ENCODE results near the gene ECI1.

Gene ECI1, protein sequence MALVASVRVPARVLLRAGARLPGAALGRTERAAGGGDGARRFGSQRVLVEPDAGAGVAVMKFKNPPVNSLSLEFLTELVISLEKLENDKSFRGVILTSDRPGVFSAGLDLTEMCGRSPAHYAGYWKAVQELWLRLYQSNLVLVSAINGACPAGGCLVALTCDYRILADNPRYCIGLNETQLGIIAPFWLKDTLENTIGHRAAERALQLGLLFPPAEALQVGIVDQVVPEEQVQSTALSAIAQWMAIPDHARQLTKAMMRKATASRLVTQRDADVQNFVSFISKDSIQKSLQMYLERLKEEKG

DNA sequence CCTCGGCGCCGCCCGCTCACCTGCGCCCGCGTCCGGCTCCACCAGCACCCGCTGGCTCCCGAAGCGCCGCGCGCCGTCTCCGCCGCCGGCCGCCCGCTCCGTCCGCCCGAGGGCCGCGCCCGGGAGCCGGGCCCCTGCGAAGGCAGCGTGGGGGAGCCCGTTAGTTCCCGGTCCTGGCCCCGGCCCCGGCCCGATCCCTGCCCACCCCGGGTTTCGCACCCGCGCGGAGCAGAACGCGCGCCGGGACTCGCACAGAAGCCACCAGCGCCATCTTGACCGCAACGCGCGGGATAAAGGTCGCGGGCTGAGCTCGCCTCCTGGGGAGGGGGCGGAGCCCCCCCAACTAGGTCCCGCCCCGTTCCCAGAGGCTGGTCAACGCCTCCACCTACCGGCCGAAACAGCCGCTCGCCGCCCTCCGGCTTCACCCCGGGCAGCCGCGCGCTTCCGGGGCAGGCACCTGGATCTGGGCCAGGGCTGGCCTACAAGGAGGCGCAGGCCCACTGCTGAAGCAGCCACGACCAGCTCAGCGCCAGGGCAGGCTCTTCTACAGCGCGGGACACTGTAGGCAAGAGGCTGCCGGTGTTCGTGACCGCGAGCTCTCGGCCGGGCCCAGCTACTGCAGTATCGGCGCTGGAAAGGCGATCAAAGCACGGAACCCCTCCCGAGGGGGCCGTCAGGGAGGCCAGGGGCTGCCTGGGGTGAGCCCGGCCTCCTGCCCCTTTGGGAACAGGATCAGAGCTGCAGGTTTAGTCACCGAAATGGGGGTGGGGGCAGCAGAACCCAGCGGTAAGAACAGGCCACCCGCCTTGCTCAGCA lies at the start of gene ECI1:
ECI1 (minus strand) TSS at position 292 of the 816 bp plus-strand sequence; CDS start at position 271, 21 bp downstream.
- DNase-seq (ENCODE audit: low spot score) = peak; percentile 98

- no peak for DNase-seq (ENCODE audit: low spot score)
Measured at GRCh38 chr16:2299915-2300192, 48.5 kb upstream of the ECI1 start.

DNA sequence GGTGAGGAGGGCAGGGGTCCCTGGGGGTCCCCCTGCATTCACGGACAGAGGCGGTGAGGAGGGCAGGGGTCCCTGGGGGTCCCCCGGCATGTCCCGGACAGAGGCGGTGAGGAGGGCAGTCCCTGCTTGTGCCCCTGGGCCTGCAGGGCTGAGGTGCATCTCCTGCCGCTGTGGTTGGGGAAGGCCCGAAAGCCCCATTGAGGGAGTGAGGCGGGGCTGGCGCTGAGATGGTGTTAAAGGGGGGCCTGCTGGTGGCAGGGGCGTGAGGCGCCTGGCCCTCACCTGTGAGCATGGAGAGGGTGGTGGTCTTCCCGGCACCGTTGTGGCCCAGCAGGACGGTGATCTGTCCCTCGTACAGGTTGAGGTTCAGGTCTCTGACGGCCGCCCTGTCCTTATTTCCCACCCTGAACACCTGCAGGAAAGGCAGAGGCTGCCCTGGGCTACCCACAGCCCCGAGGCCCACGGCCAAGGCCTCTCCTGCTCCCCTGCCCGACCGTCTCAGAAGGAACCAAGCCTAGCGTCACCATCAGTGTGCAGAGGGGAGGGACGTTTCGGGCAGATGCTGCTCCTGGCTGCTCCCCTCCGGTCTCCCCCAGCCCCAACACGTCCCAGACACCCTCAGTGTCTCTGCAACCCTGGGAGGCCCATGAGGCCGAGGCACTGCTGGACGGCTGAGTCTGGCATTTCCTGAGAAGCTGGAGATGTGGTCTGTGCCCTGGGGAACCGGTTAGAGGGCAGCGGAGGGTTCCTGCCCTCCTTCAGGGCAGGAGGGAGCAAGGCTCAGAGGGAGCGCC lies 47.9 kb upstream of the ECI1 start:
- DNase-seq (ENCODE audit: low spot score) = no peak

- no peak for DNase-seq (ENCODE audit: low spot score)
Measured at GRCh38 chr16:2298621-2299020, 47.2 kb upstream of the ECI1 start.

DNA sequence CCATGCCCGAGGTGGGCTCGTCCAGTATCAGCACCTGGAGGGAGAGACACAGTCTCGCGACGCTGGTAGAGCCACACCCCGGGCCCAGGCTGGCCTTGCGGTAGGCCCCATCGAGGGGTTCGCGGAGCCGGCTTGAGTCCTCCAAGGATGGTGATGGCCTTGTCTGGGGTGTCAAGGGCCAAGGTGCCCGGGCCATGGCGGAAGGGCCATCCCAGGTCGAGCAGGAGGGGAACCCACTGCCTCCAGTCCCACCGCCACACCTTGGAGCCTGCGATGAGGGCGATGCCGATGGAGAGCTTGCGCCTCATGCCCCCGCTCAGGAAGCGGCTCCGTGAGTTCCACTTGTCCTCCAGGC lies 46.1 kb upstream of the ECI1 start:
- DNase-seq (ENCODE audit: low spot score) = no peak

GRCh38 chr16:2296661-2297505 lies 45.5 kb upstream of the ECI1 start:
- DNase-seq (ENCODE audit: low spot score) = no peak

DNA sequence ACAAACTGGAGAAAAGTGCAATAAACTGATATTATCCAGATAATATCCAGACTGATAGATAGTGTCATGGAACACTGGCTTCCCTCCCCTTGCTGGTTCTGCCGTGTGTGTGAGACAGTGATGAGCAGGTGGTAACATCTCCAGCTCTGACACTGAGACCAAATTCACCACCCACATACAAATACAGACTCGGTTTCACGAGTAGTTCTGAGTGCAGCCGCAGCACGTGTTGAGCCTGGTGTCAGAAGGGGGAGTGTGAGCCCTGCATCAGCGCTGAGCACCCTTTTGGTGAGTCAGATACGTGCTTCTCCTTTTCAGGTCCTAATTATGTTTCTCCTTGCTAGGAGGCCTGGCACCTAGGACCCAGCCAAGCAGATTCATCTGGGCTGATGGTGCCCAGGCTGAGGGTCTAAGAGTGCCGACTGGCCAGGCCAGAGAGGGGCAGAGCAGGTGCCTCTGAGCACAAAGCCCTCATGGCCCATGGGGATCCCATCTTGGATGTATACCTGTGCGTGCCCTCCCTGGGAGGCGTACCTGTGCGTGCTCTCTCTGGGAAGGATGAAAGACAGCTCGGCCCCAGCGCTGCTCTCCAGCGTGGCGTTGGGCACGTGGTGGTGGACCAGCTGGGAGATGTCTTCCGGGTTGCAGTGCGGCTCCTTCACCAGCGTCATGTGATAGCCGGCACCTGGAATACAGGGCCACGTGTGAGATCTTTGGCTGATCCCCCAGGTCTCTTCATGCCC lies 43.8 kb upstream of the ECI1 start:
- DNase-seq (ENCODE audit: low spot score) = no peak

DNA sequence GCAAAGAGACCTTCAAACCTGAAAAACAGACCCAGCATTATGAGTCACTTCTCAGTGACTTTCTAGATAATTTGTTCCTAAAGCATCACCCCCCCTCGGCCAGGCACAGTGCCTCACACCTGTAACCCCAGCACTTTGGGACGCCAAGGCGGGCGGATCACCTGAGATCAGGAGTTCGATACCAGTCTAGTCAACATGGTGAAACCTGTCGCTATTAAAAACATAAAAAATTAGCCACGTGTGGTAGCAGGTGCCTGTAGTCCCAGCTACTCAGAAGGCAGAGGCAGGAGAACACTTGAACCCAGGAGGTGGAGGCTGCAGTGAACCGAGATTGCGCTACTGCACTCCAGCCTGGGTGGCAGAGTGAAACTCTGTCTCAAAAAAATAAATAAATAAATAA lies 40.8 kb upstream of the ECI1 start:
- no peak for DNase-seq (ENCODE audit: low spot score)

GRCh38 chr16:2289282-2289681 lies 37.9 kb upstream of the ECI1 start:
- no peak for DNase-seq (ENCODE audit: low spot score)

GRCh38 chr16:2288726-2289125 lies 37.3 kb upstream of the ECI1 start:
- DNase-seq (ENCODE audit: low spot score) = no peak

DNA sequence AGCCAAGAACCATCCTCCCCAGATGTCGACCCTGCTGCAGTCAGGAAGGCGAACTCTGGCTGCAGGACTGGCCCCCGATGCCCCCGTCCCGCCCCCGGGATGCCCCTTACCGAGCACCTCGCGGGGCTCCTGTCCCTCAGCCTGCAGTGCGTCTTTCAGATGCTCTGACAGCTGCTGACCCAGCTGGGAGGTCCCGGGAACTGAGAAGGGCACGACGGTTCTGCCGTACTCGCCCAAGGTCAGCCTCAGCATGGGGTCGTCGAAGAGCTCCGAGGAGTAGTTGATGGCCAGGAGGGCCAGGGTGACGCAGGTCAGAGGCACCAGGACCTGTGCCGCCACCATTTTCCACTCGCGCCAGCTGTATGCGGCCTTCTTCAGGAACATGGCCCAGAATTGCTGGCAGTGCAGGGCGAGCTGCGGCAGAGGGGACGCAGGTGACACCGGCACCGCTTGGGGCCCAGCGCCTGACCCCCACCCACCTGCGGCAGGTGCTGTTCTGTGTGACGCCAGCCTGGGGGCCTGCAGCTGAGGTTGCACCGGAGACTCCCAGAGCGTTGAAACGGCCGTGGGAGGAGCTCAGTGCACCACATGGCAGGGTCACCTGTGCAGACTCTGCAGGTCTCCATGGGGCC lies 36.6 kb upstream of the ECI1 start:
- DNase-seq (ENCODE audit: low spot score) = no peak

GRCh38 chr16:2286550-2286949 lies 35.2 kb upstream of the ECI1 start:
- no peak for DNase-seq (ENCODE audit: low spot score)

DNA sequence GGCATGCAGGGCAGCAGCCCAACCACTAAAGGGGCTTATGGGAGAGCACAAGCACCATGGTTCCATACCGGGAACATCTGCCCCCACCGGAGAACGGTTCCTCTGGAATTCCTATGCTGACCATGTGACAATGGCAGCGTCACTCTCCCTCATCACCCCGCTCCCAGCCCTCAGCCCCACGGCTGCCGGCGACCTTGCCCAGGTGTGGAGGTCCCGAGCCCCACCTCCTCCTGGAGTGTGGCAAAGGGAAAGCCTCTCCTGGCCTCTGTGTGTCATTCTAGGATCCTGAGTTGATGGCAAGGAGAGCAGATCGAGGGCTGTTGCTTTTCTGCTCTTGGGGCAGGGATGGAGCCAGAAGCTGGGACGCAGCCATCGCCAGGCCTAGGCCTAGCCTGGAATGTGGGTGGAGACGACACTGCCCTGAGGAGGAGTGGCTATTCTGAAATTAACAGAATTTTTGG lies 34.4 kb upstream of the ECI1 start:
- no peak for DNase-seq (ENCODE audit: low spot score)

GRCh38 chr16:2284797-2285576 lies 33.6 kb upstream of the ECI1 start:
- DNase-seq (ENCODE audit: low spot score) = no peak

DNA sequence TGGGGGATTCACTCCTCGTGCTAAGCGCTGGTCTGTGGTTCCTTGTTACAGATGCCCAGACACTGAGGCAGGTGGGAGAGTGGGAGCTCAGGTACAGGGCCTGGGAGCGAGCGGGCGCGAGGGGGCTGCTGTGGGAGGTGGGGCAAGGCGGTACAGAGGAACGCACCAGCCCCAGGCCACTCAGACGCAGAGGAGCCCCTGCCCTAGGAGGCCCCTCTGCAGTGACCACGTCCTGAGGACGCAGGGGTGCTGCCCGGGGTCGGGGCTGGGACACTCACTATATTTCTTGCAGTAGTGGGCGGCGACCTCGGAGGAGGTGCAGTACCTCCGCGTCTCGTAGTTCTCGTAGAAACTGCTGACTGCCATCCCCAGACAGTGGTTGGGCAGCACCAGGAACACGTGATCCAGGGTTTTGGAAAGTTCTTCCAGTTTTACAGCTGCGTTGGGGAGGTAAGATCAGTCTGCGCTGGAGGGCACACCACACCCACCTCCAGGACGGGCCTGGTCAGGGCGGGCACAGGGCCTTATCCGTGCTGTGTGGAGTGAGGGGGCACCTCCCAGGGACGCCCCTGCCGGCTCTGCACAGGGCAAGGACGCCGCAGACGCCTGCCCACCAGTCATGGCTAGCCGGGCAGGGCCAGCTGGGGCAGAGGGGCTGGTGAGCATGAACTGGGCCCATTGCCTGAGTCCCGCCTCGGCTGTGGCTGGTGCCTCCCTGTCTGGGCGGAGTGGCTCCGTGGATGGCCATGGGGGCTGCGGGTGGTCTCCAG lies 32.8 kb upstream of the ECI1 start:
- no peak for DNase-seq (ENCODE audit: low spot score)

GRCh38 chr16:2282866-2283555 lies 31.6 kb upstream of the ECI1 start:
- DNase-seq (ENCODE audit: low spot score) = no peak

GRCh38 chr16:2282262-2282661 lies 30.9 kb upstream of the ECI1 start:
- DNase-seq (ENCODE audit: low spot score) = no peak

DNA sequence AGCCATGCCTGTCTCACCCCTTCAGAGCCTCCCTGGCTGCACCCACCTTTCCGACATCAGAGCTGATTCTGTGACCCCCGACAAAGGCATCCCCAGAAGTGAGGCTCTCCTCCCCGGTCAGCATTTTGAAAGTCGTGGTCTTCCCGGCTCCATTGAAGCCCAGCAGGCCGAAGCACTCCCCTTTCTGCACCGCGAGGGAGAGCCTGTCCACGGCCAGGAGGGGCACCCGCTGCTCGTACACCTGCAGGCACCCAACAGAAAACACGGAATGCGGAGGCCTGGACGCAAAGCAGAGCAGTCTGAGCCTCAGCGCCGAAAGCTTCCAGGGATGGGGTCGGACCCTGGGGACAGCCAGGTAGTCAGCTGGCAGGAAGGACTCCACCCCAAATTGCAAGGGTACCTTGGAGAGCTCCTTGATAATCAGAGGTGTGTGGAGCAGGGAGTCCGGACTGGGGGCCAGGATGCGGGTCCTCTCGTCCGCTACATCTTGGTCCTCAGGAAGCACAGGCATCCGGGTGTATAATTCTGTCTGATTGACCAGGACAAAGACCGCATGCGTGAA lies 29.7 kb upstream of the ECI1 start:
- DNase-seq (ENCODE audit: low spot score) = no peak
